SU-DHL-6 (cell line): ENCODE measurements around the gene NCCRP1.

Experiments used
- CTCF ChIP-seq: fragments of 200-600 bp; sonication (generic); IDR thresholded peaks from one replicate; pipeline ENCODE4 v1.5.1; 2017; ENCODE audit warnings: antibody characterized with exemption, mild to moderate bottlenecking, low read length, moderate library complexity; ENCODE audit not compliant: insufficient read depth, poor library complexity, severe bottlenecking
- EZH2phosphoT487 ChIP-seq: fragments of 200-600 bp; sonication (generic), shearing (Covaris generic); conservative IDR thresholded peaks from 2 replicates; pipeline ENCODE4 v1.6.1; 2018; ENCODE audit warnings: mild to moderate bottlenecking, antibody characterized with exemption, low read length, moderate library complexity, mixed read lengths

DNA sequence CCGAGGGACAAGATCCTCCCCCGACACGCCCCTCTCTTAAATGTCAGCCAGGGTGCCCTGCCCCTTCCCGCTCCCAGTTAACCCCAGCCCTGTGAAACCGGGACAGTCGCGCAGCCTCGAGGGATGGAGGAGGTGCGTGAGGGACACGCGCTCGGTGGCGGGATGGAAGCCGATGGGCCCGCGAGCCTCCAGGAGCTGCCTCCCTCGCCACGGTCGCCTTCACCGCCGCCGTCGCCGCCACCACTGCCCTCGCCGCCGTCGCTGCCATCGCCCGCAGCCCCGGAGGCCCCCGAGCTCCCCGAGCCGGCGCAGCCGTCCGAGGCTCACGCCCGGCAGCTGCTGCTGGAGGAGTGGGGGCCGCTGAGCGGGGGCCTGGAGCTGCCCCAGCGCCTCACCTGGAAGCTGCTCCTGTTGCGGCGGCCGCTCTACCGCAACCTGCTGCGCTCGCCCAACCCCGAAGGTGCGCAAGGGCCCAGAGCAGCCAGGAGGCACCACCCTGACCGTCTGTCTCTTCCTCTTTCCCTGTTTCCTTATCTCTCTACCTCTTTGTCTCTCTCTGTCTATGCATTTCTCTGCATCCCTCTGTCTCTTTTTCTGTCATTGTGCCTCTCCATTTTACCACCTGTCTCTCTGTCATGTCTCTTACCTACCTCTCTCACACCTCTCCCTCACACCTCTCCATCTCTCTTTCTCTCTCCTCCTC lies at the start of gene NCCRP1:
- TF ChIP-seq CTCF: no peak
- no peak for TF ChIP-seq EZH2phosphoT487
